ENCODE measurements around the gene UGT1A6. TPM values are rescaled to one million over a fixed set of nuclear protein-coding genes. Genes with fewer than 3 reads are reported as not detected.
"Not testable (repeated sequence)": the region's sequence is repeated elsewhere in the genome, so short reads cannot be mapped to it uniquely, and the experiment has no call there.

UGT1A6 gene
- under 1 TPM in 1 of 4 donors, not detected in 3; 0.31 TPM for total RNA-seq

GRCh38 chr2:233692648-233693047 lies at the start of gene UGT1A6:
Gene UGT1A6, plus strand, starts transcription at chr2:233692890. Its CDS starts 115 bp downstream, at chr2:233693005.
- Histone ChIP-seq H3K36me3 (no peaks in the 10 kb centered on the region), H3K27ac (no peak within 1 kb of the TSS), H3K4me3 (no peak within 1 kb of the TSS), H3K9me3 (no peaks in the 10 kb centered on the region), H3K27me3 (no peaks in the 10 kb centered on the region), H3K4me1 (no peaks in the 10 kb centered on the region)
- TF ChIP-seq CTCF (IDR thresholded peaks at IDR 0.05 in 4 of 5, conservative IDR thresholded peaks at IDR 0.05 in 1 of 5) (no peak), POLR2A (IDR thresholded peaks at IDR 0.05) (no peak)
- in situ Hi-C loops (cut with MboI; ENCODE audit: low sequenced_read_pairs in 4 of 4) (no loop called here), intact Hi-C loops (cut with DNase I; ENCODE audit: low total_unique reads) (no loop called here)
- no peak for ATAC-seq
- DNase-seq = no peak

DNA sequence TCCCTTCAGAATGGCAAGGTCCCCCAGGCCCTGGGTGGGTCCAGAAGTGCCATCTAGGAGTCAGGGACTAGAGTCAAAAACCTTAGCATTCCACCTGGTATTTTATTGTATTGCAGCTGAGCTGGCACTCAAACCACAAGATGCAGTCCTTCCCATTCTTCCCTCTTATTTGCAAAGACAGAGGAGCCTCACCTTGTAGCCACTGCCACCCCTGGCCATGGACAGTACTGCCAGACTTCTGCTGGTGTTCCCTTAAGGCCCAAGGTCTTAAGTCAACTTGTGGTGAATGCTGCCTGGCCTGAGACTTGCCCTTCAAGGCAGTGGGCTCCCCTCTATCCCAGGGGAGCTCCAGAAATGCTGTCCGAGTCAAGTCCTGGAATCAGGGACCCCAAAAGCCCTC lies 49.6 kb upstream of the UGT1A6 start:
- Histone ChIP-seq H3K27me3 (no peaks in the 10 kb centered on the region), H3K27ac (no peak overlapping the region), H3K9me3 (no peaks in the 10 kb centered on the region), H3K4me1 (no peaks in the 10 kb centered on the region), H3K36me3 (no peaks in the 10 kb centered on the region), H3K4me3 (no peak overlapping the region)
- DNase-seq (no peak), ATAC-seq (no peak)
- in situ Hi-C loops (cut with MboI; ENCODE audit: low sequenced_read_pairs in 4 of 4) (no loop called here), intact Hi-C loops (cut with DNase I; ENCODE audit: low total_unique reads) (no loop called here)
- TF ChIP-seq POLR2A (IDR thresholded peaks at IDR 0.05) (no peak), CTCF (IDR thresholded peaks at IDR 0.05 in 4 of 5, conservative IDR thresholded peaks at IDR 0.05 in 1 of 5) (no peak)

DNA sequence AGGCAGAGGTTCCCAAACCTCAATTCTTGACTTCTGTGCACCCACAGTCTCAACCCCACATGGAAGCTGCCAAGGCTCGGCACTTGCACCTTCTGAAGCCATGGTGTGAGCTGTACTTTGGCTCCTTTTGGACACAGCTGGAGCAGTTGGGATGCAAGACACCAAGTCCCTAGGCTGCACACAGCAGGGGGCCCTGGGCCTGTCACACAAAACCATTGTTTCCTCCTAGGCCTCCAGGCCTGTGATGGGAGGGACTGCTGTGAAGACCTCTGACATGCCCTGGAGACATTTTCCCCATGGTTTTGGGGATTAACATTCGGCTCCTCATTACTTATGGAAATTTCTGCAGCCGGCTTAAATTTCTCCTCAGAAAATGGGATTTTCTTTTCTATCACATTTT lies 46.7 kb upstream of the UGT1A6 start:
- in situ Hi-C loops (cut with MboI; ENCODE audit: low sequenced_read_pairs in 4 of 4); H3K27me3 ChIP-seq; H3K36me3 ChIP-seq; DNase-seq; intact Hi-C loops (cut with DNase I; ENCODE audit: low total_unique reads); H3K4me1 ChIP-seq; ATAC-seq; H3K9me3 ChIP-seq; H3K27ac ChIP-seq; H3K4me3 ChIP-seq: not testable (repeated sequence)

DNA sequence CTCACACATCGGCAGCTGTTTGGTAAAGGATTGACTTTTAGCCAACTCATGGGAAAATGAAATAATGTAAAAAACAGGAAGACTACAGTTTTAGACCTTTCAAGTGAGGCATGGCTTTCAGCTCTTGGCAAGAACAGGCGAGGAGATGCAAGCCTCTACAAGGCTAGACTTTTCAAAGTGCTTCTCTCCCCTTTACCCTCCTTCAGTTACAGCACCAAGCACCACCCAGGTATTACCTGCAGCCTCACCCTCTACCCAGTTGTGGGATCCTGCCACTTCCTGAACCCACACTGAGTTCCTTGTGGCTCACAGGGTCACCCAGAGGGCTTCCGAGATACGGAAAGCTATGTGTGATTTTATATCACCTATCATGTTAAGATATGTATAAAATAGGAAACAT lies 41.7 kb upstream of the UGT1A6 start:
- TF ChIP-seq POLR2A (IDR thresholded peaks at IDR 0.05) (no peak), CTCF (IDR thresholded peaks at IDR 0.05 in 4 of 5, conservative IDR thresholded peaks at IDR 0.05 in 1 of 5) (no peak)
- DNase-seq = no peak
- Histone ChIP-seq H3K36me3 (no peaks in the 10 kb centered on the region), H3K4me3 (no peak overlapping the region), H3K4me1 (no peaks in the 10 kb centered on the region), H3K27me3 (no peaks in the 10 kb centered on the region), H3K9me3 (no peaks in the 10 kb centered on the region), H3K27ac (no peak overlapping the region)
- ATAC-seq = no peak
- in situ Hi-C loops (cut with MboI; ENCODE audit: low sequenced_read_pairs in 4 of 4) = no loop called here
- intact Hi-C loops (cut with DNase I; ENCODE audit: low total_unique reads) = no loop called here

DNA sequence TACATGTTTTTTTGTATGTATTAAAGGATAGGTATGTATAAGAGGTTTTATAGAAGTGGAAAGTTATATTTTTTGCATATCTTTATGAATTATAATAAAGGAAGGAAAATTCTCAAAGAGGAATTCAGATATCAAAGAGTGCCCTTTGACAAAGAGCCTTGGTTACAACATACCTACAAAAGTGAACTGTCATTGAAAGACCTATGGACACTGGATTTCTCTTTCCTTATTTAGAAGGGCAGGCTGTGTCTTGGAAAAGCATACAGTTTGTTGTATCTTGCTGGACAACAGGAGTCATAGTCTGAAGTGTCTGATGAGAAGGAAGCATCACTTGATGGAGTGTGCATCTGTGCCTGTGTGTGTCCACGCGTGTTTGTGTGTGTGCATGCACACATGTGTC lies 41.3 kb upstream of the UGT1A6 start:
- no peak overlapping the region for H3K27ac ChIP-seq
- DNase-seq (no peak), ATAC-seq (no peak)
- no peaks in the 10 kb centered on the region for H3K9me3 ChIP-seq
- intact Hi-C loops (cut with DNase I; ENCODE audit: low total_unique reads) = no loop called here
- H3K4me1 ChIP-seq = no peaks in the 10 kb centered on the region
- TF ChIP-seq POLR2A (IDR thresholded peaks at IDR 0.05) (no peak), CTCF (IDR thresholded peaks at IDR 0.05 in 4 of 5, conservative IDR thresholded peaks at IDR 0.05 in 1 of 5) (no peak)
- H3K4me3 ChIP-seq = no peak overlapping the region
- in situ Hi-C loops (cut with MboI; ENCODE audit: low sequenced_read_pairs in 4 of 4) = no loop called here
- H3K27me3 ChIP-seq = no peaks in the 10 kb centered on the region
- no peaks in the 10 kb centered on the region for H3K36me3 ChIP-seq
